Choroid plexus epithelial cell (primary cell): ENCODE measurements around the gene NNAT.

ENCODE experiments used
- DNase-seq: peaks from one replicate; pipeline ENCODE4 v3.0.0-alpha.2; 2010; ENCODE audit warnings: low read depth
- H3K4me3 ChIP-seq: 2 replicates; pipeline ENCODE4 v1.5.1; 2011; ENCODE audit warnings: low read depth, mild to moderate bottlenecking, control low read depth, low read length, moderate library complexity
- TF ChIP-seq, protein P1 (sequence below): conservative IDR thresholded peaks from 2 replicates; pipeline ENCODE4 v1.5.1; 2011; ENCODE audit warnings: low read depth, mild to moderate bottlenecking, control low read depth, inconsistent platforms, low read length, moderate library complexity

NNAT gene

DNA sequence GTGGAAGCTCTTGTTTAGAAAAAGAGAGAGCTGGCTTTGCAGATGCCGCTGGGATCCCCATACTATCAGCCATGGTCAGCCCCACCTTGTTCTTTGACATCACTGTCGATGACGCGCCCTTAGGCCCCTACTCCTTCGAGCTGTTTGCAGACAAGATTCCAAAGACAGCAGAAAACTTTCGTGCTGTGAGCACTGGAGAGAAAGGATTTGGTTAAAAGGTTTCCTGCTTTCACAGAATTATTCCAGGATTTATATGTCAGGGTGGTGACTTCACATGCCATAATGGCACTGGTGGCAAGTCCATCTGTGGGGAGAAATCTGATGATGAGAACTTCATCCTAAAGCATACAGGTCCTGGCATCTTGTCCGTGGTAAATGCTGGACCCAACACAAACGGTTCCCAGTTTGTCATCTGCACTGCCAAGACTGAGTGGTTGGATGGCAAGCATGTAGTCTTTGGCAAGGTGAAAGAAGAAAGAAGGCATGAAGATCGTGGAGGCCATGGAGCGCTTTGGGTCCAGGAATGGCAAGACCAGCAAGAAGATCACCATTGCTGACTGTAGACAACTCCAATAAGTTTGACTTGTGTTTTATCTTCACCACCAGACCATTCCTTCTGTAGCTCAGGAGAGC is 9.0 kb downstream of the NNAT start:
- H3K4me3 ChIP-seq, result no peak overlapping the region
- DNase-seq, result no peak
- TF ChIP-seq, protein P1, sequence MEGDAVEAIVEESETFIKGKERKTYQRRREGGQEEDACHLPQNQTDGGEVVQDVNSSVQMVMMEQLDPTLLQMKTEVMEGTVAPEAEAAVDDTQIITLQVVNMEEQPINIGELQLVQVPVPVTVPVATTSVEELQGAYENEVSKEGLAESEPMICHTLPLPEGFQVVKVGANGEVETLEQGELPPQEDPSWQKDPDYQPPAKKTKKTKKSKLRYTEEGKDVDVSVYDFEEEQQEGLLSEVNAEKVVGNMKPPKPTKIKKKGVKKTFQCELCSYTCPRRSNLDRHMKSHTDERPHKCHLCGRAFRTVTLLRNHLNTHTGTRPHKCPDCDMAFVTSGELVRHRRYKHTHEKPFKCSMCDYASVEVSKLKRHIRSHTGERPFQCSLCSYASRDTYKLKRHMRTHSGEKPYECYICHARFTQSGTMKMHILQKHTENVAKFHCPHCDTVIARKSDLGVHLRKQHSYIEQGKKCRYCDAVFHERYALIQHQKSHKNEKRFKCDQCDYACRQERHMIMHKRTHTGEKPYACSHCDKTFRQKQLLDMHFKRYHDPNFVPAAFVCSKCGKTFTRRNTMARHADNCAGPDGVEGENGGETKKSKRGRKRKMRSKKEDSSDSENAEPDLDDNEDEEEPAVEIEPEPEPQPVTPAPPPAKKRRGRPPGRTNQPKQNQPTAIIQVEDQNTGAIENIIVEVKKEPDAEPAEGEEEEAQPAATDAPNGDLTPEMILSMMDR, result no peak

DNA sequence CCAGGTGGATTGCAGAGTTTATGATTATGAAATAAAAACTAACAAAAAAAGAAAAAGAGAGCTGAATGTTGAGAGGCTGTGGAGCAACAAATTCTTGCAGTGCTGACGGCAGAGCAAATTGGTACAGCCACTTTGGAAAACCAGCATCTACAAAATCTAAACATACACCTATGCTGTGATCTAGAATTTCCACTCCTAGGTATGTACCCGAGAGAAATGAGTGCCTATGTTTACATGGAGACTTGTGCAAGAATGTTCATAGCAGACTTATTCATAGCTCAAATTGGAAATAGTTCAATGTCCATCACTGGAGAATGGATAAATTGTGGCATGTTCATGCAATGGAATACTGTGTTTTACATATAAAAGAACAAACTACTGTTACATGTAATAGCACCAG is 9.6 kb downstream of the NNAT start:
- TF ChIP-seq, protein P1, result no peak
- no peak overlapping the region for H3K4me3 ChIP-seq
- DNase-seq, result no peak

DNA sequence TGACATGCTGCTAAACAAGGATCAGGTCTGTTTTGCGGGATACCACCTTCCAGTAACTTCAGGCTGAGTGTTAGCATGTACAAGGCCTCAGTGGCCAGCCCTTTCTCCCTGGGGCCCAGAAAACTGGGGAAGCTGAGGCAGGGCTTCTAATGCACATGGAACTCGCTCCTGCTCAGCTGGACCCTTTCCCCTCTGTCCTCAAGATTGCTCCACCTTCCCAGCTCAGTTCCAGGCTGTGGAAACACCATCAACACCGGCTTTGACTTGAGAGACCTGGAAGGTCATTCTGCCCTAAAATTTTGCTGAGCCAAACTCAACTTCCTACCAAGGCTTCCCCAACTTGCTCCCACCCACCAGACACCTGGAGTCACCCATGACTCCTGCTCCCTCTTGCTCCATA is 10.8 kb downstream of the NNAT start:
- TF ChIP-seq, protein P1, result no peak
- DNase-seq, result no peak
- no peak overlapping the region for H3K4me3 ChIP-seq

DNA sequence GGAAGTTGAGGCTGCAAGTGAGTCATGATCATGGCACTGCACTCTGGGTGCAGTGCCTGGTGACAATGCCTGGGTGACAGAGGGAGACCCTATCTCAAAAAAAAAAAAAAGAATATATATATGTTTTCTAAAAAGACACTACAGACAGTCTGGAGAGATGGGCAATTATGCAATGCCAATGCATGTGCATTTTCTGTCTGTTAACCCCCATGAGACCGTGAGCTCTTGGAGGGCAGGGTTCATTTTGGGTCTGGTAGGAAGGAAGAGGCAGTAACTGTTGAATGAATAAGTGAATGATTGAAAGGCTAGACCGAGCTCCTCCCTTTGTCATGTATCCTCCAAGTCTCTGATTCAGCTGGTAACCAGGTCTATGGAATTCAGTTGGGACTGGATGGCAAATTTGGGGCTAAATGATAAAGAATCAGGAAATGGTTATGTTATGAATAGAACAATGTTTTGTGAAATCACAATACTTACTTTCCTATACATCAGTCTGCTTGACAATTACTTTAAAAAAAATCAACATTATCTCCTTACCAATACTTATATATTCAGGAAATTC is 12.2 kb downstream of the NNAT start:
- TF ChIP-seq, protein P1, result no peak
- no peak for DNase-seq
- no peak overlapping the region for H3K4me3 ChIP-seq

DNA sequence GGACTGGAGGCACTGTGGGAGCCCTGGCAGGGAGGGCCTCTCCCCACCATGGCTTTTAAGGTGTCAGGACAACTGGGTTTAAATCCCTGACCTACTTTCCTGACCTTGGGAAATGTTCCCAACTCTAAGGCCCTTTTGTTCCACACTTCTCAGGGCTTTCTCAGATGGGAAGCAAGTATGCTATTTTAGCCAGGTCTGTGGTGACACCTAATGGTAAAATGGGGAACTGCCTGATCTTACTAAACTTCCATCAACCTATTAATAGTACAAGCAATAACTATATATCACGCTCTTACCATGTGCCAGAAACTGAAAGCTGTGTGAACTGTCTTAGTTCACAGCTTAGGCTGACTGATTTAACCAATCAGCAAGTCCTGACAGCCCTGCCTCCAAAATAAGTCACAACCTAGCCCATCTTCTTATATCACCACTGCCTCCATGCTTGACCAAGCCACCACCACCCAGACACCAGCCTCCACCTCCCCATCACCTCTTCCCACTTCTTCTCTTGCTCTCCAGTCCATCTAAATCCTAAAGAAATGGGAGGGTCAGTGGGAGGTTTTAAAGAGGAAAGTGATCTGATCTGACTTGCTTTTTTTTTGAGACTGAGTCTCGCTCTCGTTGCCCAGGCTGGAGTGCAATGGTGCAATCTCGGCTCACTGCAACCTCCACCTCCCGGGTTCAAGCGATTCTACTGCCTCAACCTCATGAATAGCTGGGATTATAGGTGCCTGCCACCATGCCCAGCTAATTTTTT is 13.5 kb downstream of the NNAT start:
- TF ChIP-seq, protein P1, result peak; percentile 86
- H3K4me3 ChIP-seq, result no peak overlapping the region
- peak; percentile 93 for DNase-seq

DNA sequence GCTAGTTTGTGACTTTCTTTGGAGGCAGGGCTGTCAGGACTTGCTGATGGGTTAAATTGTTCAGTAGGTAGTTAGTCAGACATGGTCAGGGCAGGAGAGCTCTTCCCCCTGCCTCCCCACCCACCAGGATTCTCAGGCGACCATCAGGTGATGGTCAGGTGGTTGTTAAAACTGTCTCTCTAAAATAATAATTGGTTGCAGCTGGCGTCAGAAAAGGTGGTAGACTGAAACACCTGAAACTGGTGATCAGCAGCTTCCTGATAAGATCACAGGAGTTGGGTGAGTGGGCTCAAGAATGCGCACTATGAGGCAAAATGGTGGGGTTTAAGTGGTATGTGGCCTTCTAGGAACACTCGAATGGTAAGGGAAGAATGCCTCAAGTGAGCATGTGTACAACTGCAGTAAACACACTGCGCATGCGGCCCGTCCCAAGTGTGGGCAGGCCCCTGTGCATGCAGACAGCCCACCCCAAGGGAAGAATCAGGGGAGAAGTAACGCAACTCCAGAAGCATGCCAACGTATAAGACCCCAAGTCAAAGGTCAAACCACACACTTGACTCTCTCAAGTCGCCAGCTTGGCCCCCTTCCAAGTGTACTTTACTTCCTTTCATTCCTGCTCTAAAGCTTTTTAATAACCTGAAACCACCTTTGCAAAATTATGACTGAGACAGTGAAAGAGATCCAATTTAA is 14.5 kb downstream of the NNAT start:
- no peak for DNase-seq
- TF ChIP-seq, protein P1, result no peak
- no peak overlapping the region for H3K4me3 ChIP-seq
